Endothelial cell of umbilical vein (primary cell): Measurements from ENCODE around the gene DOCK4. TPM values are rescaled to one million over a fixed set of nuclear protein-coding genes. Genes with fewer than 3 reads are reported as not detected.

ENCODE experiments used
- BruUV-seq: library from RNA; stranded (reverse); fragments of 400-500 nt; replicated peaks from 2 replicates; lab custom pipeline; 2021; lab: Mats Ljungman, UMichigan
- CTCF ChIA-PET: fragments of 300-600, 350-600 bp; sonication (Branson Sonifier 250); formaldehyde crosslinking; loops from one replicate; lab custom pipeline; 2021; ENCODE audit warnings: antibody characterized with exemption, inconsistent platforms; lab: Charles Lee
- POLR2A ChIA-PET: fragments of 300-600, 350-600 bp; sonication (Branson Sonifier 250); formaldehyde crosslinking; loops from one replicate; lab custom pipeline; 2021; ENCODE audit warnings: antibody characterized with exemption, inconsistent platforms; lab: Charles Lee
- DNase-seq: peaks from one replicate; pipeline ENCODE4 v3.0.0-alpha.2; 2011; ENCODE audit warnings: low read depth, low spot score
- FAIRE-seq: peaks from 2 replicates; lab custom pipeline; 2011; peaks lifted over from hg19 to GRCh38; lab: Jason Lieb, UNC
- H2AFZ ChIP-seq: 2 replicates; pipeline ENCODE4 v1.6.0; 2012; ENCODE audit warnings: low read depth, low read length, control low read depth, inconsistent platforms
- H3K27ac ChIP-seq: 2 replicates; pipeline ENCODE4 v1.5.1; 2011; ENCODE audit warnings: low read depth, mild to moderate bottlenecking, control low read depth, low read length, moderate library complexity; ENCODE audit not compliant: insufficient read depth
- H3K27me3 ChIP-seq, 2 experiments: 2 replicates each; pipeline versions ENCODE4 v1.6.0 to v1.6.1; 2011; ENCODE audit warnings: low read length in 2 of 2, mixed read lengths in 1 of 2; ENCODE audit not compliant: control insufficient read depth in 2 of 2, insufficient read depth in 2 of 2
- H3K36me3 ChIP-seq, 2 experiments: 2 replicates in 1 of 2; 3 replicates in 1 of 2; pipeline ENCODE4 v1.5.1; 2011; ENCODE audit warnings: low read length in 2 of 2, mild to moderate bottlenecking in 1 of 2, moderate library complexity in 1 of 2; ENCODE audit not compliant: control insufficient read depth in 2 of 2, insufficient read depth in 2 of 2; ENCODE audit errors: extremely low read depth in 1 of 2
- H3K4me1 ChIP-seq: 3 replicates; pipeline ENCODE4 v1.5.1; 2011; ENCODE audit warnings: mild to moderate bottlenecking, low read length; ENCODE audit not compliant: control insufficient read depth, insufficient read depth; ENCODE audit errors: extremely low read depth
- H3K4me2 ChIP-seq: 2 replicates; pipeline ENCODE4 v1.6.1; 2011; ENCODE audit warnings: low read length, control low read depth, mixed read lengths; ENCODE audit not compliant: insufficient read depth
- H3K4me3 ChIP-seq, 3 experiments: fragments of 200-600 bp in 1 of 3; sonication (generic), shearing (Covaris generic) in 1 of 3; replicated peaks in 1 of 3; 2 replicates each; pipeline ENCODE4 v1.5.1; 2011 to 2016; ENCODE audit warnings: control low read depth in 3 of 3, low read length in 3 of 3, mild to moderate bottlenecking in 2 of 3, inconsistent platforms in 1 of 3, low read depth in 1 of 3, moderate library complexity in 1 of 3; ENCODE audit not compliant: insufficient read depth in 1 of 3
- H3K79me2 ChIP-seq: 2 replicates; pipeline ENCODE4 v1.6.0; 2012; ENCODE audit warnings: low read length, inconsistent platforms; ENCODE audit not compliant: control insufficient read depth, insufficient read depth
- H3K9ac ChIP-seq: replicated peaks from 2 replicates; pipeline ENCODE3; 2011; ENCODE audit warnings: low read length, control low read depth; ENCODE audit not compliant: insufficient read depth; ENCODE audit errors: extremely low read depth
- H3K9me1 ChIP-seq: replicated peaks from 3 replicates; pipeline ENCODE4 v1.6.0; 2011; ENCODE audit warnings: mild to moderate bottlenecking, low read length; ENCODE audit not compliant: control insufficient read depth, insufficient read depth; ENCODE audit errors: extremely low read depth
- H3K9me3 ChIP-seq: replicated peaks from 2 replicates; pipeline ENCODE4 v1.5.1; 2012; ENCODE audit warnings: low read length, inconsistent platforms; ENCODE audit not compliant: control insufficient read depth, insufficient read depth
- H4K20me1 ChIP-seq: replicated peaks from 2 replicates; pipeline ENCODE3; 2011; ENCODE audit warnings: mild to moderate bottlenecking, low read length; ENCODE audit not compliant: control insufficient read depth, insufficient read depth; ENCODE audit errors: extremely low read depth
- CTCF ChIP-seq, 2 donors: IDR thresholded peaks; 1 replicate in 1 of 2; 2 replicates in 1 of 2; pipeline ENCODE4 v1.5.1; 2011; ENCODE audit warnings: low read length in 2 of 2, mild to moderate bottlenecking in 2 of 2, moderate library complexity in 2 of 2, control low read depth in 1 of 2, inconsistent platforms in 1 of 2, low read depth in 1 of 2; ENCODE audit not compliant: insufficient read depth in 1 of 2; ENCODE audit errors: extremely low read depth in 1 of 2
- EZH2 ChIP-seq: IDR thresholded peaks from 2 replicates; pipeline ENCODE4 v1.6.1; 2012; ENCODE audit warnings: borderline replicate concordance, low read depth, mild to moderate bottlenecking, moderate library complexity, low read length, inconsistent platforms; ENCODE audit not compliant: severe bottlenecking
- FOS ChIP-seq: IDR thresholded peaks from 2 replicates; pipeline ENCODE4 v1.6.1; 2011; ENCODE audit warnings: mild to moderate bottlenecking, low read length, moderate library complexity, borderline replicate concordance; ENCODE audit not compliant: insufficient read depth
- GATA2 ChIP-seq: IDR thresholded peaks from 2 replicates; pipeline ENCODE4 v1.7.0; 2011; ENCODE audit warnings: low read depth, mild to moderate bottlenecking, moderate library complexity, mixed read lengths, low read length; ENCODE audit not compliant: insufficient read length, insufficient read depth
- JUN ChIP-seq: IDR thresholded peaks from 2 replicates; pipeline ENCODE4 v1.6.1; 2011; ENCODE audit warnings: borderline replicate concordance, low read depth; ENCODE audit not compliant: insufficient read length, insufficient read depth
- MAX ChIP-seq: IDR thresholded peaks from 2 replicates; pipeline ENCODE4 v1.6.1; 2011; ENCODE audit not compliant: insufficient read depth, insufficient read length
- MYC ChIP-seq: IDR thresholded peaks from one replicate; pipeline ENCODE4 v1.6.1; 2011; ENCODE audit warnings: mild to moderate bottlenecking, low read depth, low read length
- POLR2A ChIP-seq: IDR thresholded peaks from 2 replicates; pipeline ENCODE4 v1.6.1; 2012; ENCODE audit warnings: low read depth, mild to moderate bottlenecking, control low read depth, low read length
- POLR2AphosphoS5 ChIP-seq: IDR thresholded peaks from 2 replicates; pipeline ENCODE4 v1.6.1; 2012; ENCODE audit warnings: low read depth, mild to moderate bottlenecking, control low read depth, low read length, moderate library complexity; ENCODE audit not compliant: insufficient read depth
- dilution Hi-C: fragments of 300-500 bp; cut with MboI; formaldehyde crosslinking; loops from one replicate; pipeline ENCODE4 v1.15.0; 2019; ENCODE audit warnings: low sequenced_read_pairs; ENCODE audit not compliant: extremely low pct_ligation_motif_present
- intact Hi-C: fragments of 100-400 bp; cut with micrococcal nuclease; formaldehyde crosslinking; loops from one replicate; pipeline ENCODE4 v1.10.0; 2022
- polyA plus RNA-seq, 4 experiments: library from polyadenylated mRNA; depleted of rRNA in 3 of 4; stranded (reverse) in 3 of 4; unstranded in 1 of 4; fragments of >200 nt; gene quantifications; 2 replicates each; pipeline versions ENCODE4 v1.2.1 to v1.2.3, GENCODE V29; 2011 to 2012; ENCODE audit warnings: missing spikeins in 1 of 4
- total RNA-seq: library from RNA; stranded (reverse); gene quantifications from 2 replicates; pipeline ENCODE4 v1.2.3, GENCODE V29; 2021

Gene DOCK4
- total and polyA plus RNA-seq, 2 donors (not counting 3 experiments of a cell fraction or from before 2014, with no cell fraction given) = 47.4 to 164 TPM

GRCh38 chr7:112182749-112183148 is 23.4 kb downstream of the DOCK4 start:
- no TSS peak for BruUV-seq
- Histone ChIP-seq H2AFZ (no peak overlapping the region), H3K27ac (no peak overlapping the region), H3K4me3 (no peak overlapping the region), H3K36me3 (no peaks in the 10 kb centered on the region), H4K20me1 (no peaks in the 10 kb centered on the region), H3K27me3 (no peaks in the 10 kb centered on the region), H3K79me2 (peaks cover 100% of the 10 kb centered on the region), H3K4me1 (peaks cover 56% of the 10 kb centered on the region), H3K9me3 (no peaks in the 10 kb centered on the region), H3K4me2 (no peak overlapping the region), H3K9me1 (no peaks in the 10 kb centered on the region), H3K9ac (no peak overlapping the region)
- ChIA-PET CTCF (interaction anchor here (2.3 kb wide), 1 partner anchor 10 kb away, joined by 8 read pairs; no protein-coding TSS in a partner anchor), POLR2A (interaction anchor here (0.6 kb wide), 1 partner anchor 12 kb away, joined by 3 read pairs; no protein-coding TSS in a partner anchor)
- intact Hi-C loops = no loop called here
- TF ChIP-seq JUN = no peak
- no peak for TF ChIP-seq CTCF (IDR thresholded peaks at IDR 0.05; ENCODE audit: extremely low read depth in 1 of 2, insufficient read depth in 1 of 2, low read depth in 1 of 2, low read length in 2 of 2)
- no peak for TF ChIP-seq POLR2AphosphoS5
- TF ChIP-seq EZH2 = no peak
- TF ChIP-seq POLR2A = no peak
- no peak for TF ChIP-seq GATA2
- TF ChIP-seq MYC = no peak
- no peak for TF ChIP-seq MAX
- TF ChIP-seq FOS = no peak
- DNase-seq = no peak
- FAIRE-seq = no peak
- dilution Hi-C loops = no loop called here
